Breast epithelium (tissue), 3 donors: ENCODE data around the gene CD200.

Source experiments
- POLR2A ChIP-seq: fragments of 450-650 bp; IDR thresholded peaks from one replicate; pipeline ENCODE4 v1.6.1; 2016; ENCODE audit warnings: antibody characterized with exemption, mild to moderate bottlenecking, moderate library complexity
- TF ChIP-seq, protein P1 (sequence below), 3 donors: fragments of 450-650 bp; IDR thresholded peaks; one replicate each; pipeline ENCODE4 v1.5.1; 2016 to 2017; ENCODE audit warnings: antibody characterized with exemption in 3 of 3, mild to moderate bottlenecking in 3 of 3, moderate library complexity in 3 of 3

DNA sequence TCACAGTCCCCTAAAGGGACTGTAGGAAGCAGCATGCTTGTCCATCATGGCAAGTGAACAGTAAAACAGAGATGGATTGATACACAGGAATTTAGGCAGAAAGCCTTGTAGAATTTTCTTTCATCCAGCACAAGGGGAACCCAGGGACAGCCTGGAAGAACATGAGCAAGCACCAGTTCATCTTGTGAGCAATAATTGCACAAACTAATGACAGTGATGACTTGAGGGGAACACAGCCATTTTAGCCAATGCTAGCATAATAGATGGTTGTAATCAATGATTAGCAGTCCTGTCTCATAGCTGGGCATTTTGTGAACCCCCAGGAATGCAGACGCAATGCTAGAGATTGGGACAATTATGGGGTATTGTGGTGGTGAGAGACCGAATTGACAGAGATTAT, 6.7 kb downstream of the CD200 start:
- TF ChIP-seq, protein P1, sequence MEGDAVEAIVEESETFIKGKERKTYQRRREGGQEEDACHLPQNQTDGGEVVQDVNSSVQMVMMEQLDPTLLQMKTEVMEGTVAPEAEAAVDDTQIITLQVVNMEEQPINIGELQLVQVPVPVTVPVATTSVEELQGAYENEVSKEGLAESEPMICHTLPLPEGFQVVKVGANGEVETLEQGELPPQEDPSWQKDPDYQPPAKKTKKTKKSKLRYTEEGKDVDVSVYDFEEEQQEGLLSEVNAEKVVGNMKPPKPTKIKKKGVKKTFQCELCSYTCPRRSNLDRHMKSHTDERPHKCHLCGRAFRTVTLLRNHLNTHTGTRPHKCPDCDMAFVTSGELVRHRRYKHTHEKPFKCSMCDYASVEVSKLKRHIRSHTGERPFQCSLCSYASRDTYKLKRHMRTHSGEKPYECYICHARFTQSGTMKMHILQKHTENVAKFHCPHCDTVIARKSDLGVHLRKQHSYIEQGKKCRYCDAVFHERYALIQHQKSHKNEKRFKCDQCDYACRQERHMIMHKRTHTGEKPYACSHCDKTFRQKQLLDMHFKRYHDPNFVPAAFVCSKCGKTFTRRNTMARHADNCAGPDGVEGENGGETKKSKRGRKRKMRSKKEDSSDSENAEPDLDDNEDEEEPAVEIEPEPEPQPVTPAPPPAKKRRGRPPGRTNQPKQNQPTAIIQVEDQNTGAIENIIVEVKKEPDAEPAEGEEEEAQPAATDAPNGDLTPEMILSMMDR (IDR thresholded peaks at IDR 0.05), result no peak
- TF ChIP-seq POLR2A, result no peak
